Mesendoderm (in vitro differentiated cells): Measurements from ENCODE around the gene TEX14.
"Not testable (repeated sequence)": the region's sequence is repeated elsewhere in the genome, so short reads cannot be mapped to it uniquely, and the experiment has no call there.

Experiments
- DNase-seq: peaks from one replicate; pipeline ENCODE4 v3.0.0; 2013
- H2AK5ac ChIP-seq: 2 replicates; pipeline ENCODE4 v1.6.1; 2013; ENCODE audit warnings: low read length, inconsistent platforms
- H2BK120ac ChIP-seq: 2 replicates; pipeline ENCODE4 v1.6.1; 2013; ENCODE audit warnings: low read depth, mild to moderate bottlenecking, low read length, moderate library complexity, mixed read lengths
- H2BK15ac ChIP-seq: replicated peaks from 2 replicates; pipeline ENCODE4 v1.6.1; 2013; ENCODE audit warnings: low read depth, mild to moderate bottlenecking, moderate library complexity
- H2BK5ac ChIP-seq: 2 replicates; pipeline ENCODE4 v1.6.1; 2013; ENCODE audit warnings: low read length, inconsistent platforms
- H3K18ac ChIP-seq: 2 replicates; pipeline ENCODE4 v1.6.1; 2013; ENCODE audit warnings: mild to moderate bottlenecking, low read length, mixed read lengths
- H3K23ac ChIP-seq: one replicate; pipeline ENCODE4 v1.6.1; 2013; ENCODE audit warnings: low read length
- H3K27ac ChIP-seq: 2 replicates; pipeline ENCODE4 v1.5.1; 2013; ENCODE audit warnings: low read depth, mild to moderate bottlenecking, inconsistent platforms, low read length, moderate library complexity
- H3K27me3 ChIP-seq: 2 replicates; pipeline ENCODE4 v1.6.1; 2013; ENCODE audit warnings: low read length, control low read depth, mild to moderate bottlenecking, inconsistent platforms; ENCODE audit not compliant: insufficient read depth, poor library complexity
- H3K36me3 ChIP-seq: 2 replicates; pipeline ENCODE4 v1.6.1; 2013; ENCODE audit warnings: low read length, inconsistent platforms; ENCODE audit not compliant: control insufficient read depth, insufficient read depth
- H3K4ac ChIP-seq: one replicate; pipeline ENCODE4 v1.6.1; 2013; ENCODE audit warnings: low read depth, mild to moderate bottlenecking, low read length, moderate library complexity
- H3K4me1 ChIP-seq: 2 replicates; pipeline ENCODE4 v1.6.1; 2013; ENCODE audit warnings: low read depth, low read length, inconsistent platforms; ENCODE audit not compliant: control insufficient read depth
- H3K4me2 ChIP-seq: 2 replicates; pipeline ENCODE4 v1.6.1; 2013; ENCODE audit warnings: low read length
- H3K4me3 ChIP-seq: 2 replicates; pipeline ENCODE4 v1.5.1; 2013; ENCODE audit warnings: mild to moderate bottlenecking, low read length
- H3K56ac ChIP-seq: one replicate; pipeline ENCODE4 v1.6.1; 2013; ENCODE audit warnings: low read length
- H3K79me1 ChIP-seq: 2 replicates; pipeline ENCODE4 v1.6.1; 2013; ENCODE audit warnings: low read length, inconsistent platforms
- H3K79me2 ChIP-seq: 2 replicates; pipeline ENCODE4 v1.6.1; 2013; ENCODE audit warnings: mild to moderate bottlenecking, low read length; ENCODE audit not compliant: control insufficient read depth, insufficient read depth
- H3K9ac ChIP-seq: 2 replicates; pipeline ENCODE4 v1.6.1; 2013; ENCODE audit warnings: low read length, inconsistent platforms
- H4K5ac ChIP-seq: one replicate; pipeline ENCODE4 v1.6.1; 2013; ENCODE audit warnings: low read length
- H4K8ac ChIP-seq: one replicate; pipeline ENCODE4 v1.6.1; 2013; ENCODE audit warnings: low read depth, mild to moderate bottlenecking, control low read depth, low read length, moderate library complexity
- WGBS: extraction: QIAGEN DNeasy Blood & Tissue Kit; methylation state at CpG from one replicate; pipeline ENCODE4 v1.1.7; 2013; ENCODE audit warnings: low lambda C conversion rate, missing lambda C conversion rate; ENCODE audit not compliant: insufficient coverage; ENCODE audit errors: extremely low coverage; 5-methylcytosine and 5-hydroxymethylcytosine counted together

TEX14 gene

DNA sequence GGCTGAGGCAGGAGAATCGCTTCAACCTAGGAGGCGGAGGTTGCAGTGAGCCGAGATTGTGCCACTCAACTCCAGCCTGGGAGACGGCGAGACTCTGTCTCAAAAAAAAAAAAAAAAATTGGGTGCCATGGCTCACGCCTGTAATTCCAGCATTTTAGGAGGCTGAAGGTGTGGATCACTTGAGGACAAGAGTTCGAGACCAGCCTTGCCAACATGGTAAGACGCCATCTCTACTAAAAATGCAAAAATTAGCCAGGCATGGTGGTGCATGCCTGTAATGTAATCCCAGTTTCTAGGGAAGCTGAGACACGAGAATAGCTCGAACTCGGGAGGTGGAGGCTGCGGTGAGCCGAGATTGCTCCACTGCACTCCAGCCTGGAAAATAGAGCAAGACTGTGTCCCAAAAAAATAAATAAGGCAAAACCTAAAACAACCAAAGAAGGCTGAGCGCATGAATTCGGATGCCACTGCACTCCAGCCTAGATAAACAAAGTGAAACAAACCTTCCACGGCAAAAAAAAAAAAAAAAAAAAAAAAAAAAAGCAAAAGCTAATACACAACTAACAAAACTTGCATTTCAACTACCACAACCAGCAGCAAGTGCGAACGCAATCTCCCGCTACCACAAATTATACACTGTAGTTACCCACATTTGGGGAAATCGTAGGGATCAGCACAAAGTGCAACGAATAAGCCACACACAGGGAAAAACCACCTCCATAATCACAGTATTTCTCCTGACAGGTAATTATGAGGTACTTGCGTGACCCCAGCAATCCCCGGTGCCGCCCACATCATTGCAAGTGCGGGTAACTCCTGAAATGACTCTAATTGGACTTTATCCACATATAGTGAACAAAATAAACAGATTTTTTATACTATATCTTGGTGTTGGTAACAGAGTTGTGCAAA is 25.6 kb downstream of the TEX14 start:
- Histone ChIP-seq H2BK15ac (no peak overlapping the region), H3K56ac (no peak overlapping the region), H3K36me3 (no peaks in the 10 kb centered on the region), H4K5ac (no peak overlapping the region), H2BK5ac (no peak overlapping the region), H3K4me3 (no peak overlapping the region), H3K4ac (no peak overlapping the region), H3K79me2 (no peaks in the 10 kb centered on the region), H4K8ac (no peak overlapping the region), H2BK120ac (no peak overlapping the region), H3K27me3 (no peaks in the 10 kb centered on the region), H3K79me1 (no peaks in the 10 kb centered on the region), H3K4me1 (peaks cover 2% of the 10 kb centered on the region), H2AK5ac (no peak overlapping the region), H3K4me2 (no peak overlapping the region), H3K27ac (no peak overlapping the region), H3K18ac (no peak overlapping the region), H3K23ac (no peak overlapping the region), H3K9ac (no peak overlapping the region)
- DNase-seq: no peak
- WGBS: no CpG with 5 or more reads among the region's 25 CpGs

DNA sequence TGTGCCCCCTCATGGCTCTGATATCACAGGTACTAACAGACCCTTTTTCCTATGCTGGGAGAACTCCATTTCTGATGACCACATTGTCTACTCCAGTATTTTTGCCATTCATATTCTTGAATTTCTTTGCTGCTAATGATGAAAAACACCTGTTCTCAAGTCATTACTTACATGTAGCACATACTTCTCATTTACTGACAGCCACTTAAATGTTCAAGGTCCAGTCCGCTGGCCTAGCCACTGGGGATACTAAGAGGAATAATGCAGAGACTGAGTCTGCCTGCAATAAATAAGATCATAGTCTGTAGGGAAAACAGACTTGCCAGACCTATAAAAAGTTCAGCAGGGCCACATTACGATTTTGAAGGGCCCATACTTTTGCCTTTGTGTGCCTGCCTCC is 27.5 kb downstream of the TEX14 start:
- Histone ChIP-seq H2BK5ac (no peak overlapping the region), H3K79me2 (no peaks in the 10 kb centered on the region), H3K9ac (no peak overlapping the region), H3K36me3 (no peaks in the 10 kb centered on the region), H3K4me3 (no peak overlapping the region), H2AK5ac (no peak overlapping the region), H4K8ac (no peak overlapping the region), H3K4me1 (peaks cover 2% of the 10 kb centered on the region), H3K4me2 (no peak overlapping the region), H3K56ac (no peak overlapping the region), H3K23ac (no peak overlapping the region), H3K27me3 (no peaks in the 10 kb centered on the region), H3K4ac (no peak overlapping the region), H2BK120ac (no peak overlapping the region), H3K79me1 (no peaks in the 10 kb centered on the region), H3K18ac (no peak overlapping the region), H2BK15ac (no peak overlapping the region), H3K27ac (no peak overlapping the region), H4K5ac (no peak overlapping the region)
- no peak for DNase-seq
- no CpG with 5 or more reads among the region's 2 CpGs for WGBS

- H3K4ac ChIP-seq: no peak overlapping the region
- H3K27ac ChIP-seq: no peak overlapping the region
- H4K5ac ChIP-seq: no peak overlapping the region
- H2BK15ac ChIP-seq: no peak overlapping the region
- H4K8ac ChIP-seq: no peak overlapping the region
- H3K4me3 ChIP-seq: no peak overlapping the region
- WGBS: no CpG with 5 or more reads among the region's 26 CpGs
- H3K4me2 ChIP-seq: no peak overlapping the region
- no peak overlapping the region for H3K18ac ChIP-seq
- H3K23ac ChIP-seq: no peak overlapping the region
- no peak overlapping the region for H3K56ac ChIP-seq
- no peaks in the 10 kb centered on the region for H3K79me1 ChIP-seq
- H2AK5ac ChIP-seq: no peak overlapping the region
- no peak overlapping the region for H3K9ac ChIP-seq
- no peak overlapping the region for H2BK5ac ChIP-seq
- H3K36me3 ChIP-seq: no peaks in the 10 kb centered on the region
- DNase-seq: no peak
- H3K4me1 ChIP-seq: no peaks in the 10 kb centered on the region
- no peaks in the 10 kb centered on the region for H3K79me2 ChIP-seq
- no peaks in the 10 kb centered on the region for H3K27me3 ChIP-seq
- no peak overlapping the region for H2BK120ac ChIP-seq
These were observed 30.3 kb downstream of the TEX14 start for GRCh38 chr17:58661499-58661898.

DNA sequence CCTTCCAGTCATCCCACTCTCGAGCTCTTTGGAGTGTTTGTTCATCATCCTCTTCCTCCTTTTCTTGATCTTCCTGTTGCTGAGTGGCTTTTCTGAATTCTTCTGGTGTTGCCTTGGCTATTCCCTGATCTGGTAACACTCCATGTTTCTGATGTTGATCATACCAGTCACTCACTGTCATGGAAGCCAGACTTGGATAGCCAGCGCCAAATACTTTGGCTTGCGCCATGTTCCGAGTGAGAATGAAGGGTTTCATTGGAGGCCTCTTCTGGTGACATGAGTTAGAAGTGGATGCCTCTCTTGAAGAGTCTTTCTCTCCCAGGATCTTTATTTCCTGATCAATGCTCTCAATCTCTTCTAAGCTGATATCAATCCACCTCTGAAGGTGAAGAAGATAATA is 31.2 kb downstream of the TEX14 start:
- H3K4me1 ChIP-seq: no peaks in the 10 kb centered on the region
- DNase-seq: no peak
- H3K79me2 ChIP-seq: no peaks in the 10 kb centered on the region
- no peak overlapping the region for H2BK15ac ChIP-seq
- no CpG with 5 or more reads among the region's 4 CpGs for WGBS
- H4K5ac ChIP-seq: no peak overlapping the region
- no peak overlapping the region for H3K18ac ChIP-seq
- no peak overlapping the region for H3K23ac ChIP-seq
- H2BK120ac ChIP-seq: no peak overlapping the region
- H3K4ac ChIP-seq: no peak overlapping the region
- H3K36me3 ChIP-seq: no peaks in the 10 kb centered on the region
- no peak overlapping the region for H3K9ac ChIP-seq
- H3K4me3 ChIP-seq: no peak overlapping the region
- H3K27ac ChIP-seq: no peak overlapping the region
- H2AK5ac ChIP-seq: no peak overlapping the region
- H3K4me2 ChIP-seq: no peak overlapping the region
- H3K79me1 ChIP-seq: no peaks in the 10 kb centered on the region
- no peaks in the 10 kb centered on the region for H3K27me3 ChIP-seq
- no peak overlapping the region for H3K56ac ChIP-seq
- no peak overlapping the region for H2BK5ac ChIP-seq
- H4K8ac ChIP-seq: no peak overlapping the region

DNA sequence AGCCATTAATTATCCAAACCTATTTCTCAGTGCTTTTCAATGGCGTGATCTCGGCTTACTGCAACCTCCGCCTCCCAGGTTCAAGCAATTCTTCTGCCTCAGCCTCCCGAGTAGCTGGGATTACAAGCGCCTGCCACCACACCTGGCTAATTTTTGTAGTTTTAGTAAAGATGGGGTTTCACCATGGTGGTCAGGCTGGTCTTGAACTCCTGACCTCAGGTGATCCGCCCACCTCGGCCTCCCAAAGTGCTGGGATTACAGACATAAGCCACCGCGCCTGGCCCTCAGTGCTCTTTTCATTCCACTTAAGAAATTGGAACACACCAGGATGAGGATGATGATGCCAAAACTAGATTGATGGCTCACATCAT is 32.1 kb downstream of the TEX14 start:
- H3K27ac ChIP-seq, H2BK5ac ChIP-seq, H3K36me3 ChIP-seq, H2AK5ac ChIP-seq, H3K56ac ChIP-seq, H3K79me1 ChIP-seq, H4K8ac ChIP-seq, H3K4me1 ChIP-seq, H2BK120ac ChIP-seq, H3K79me2 ChIP-seq, H4K5ac ChIP-seq, H3K23ac ChIP-seq, H3K4me3 ChIP-seq, H3K9ac ChIP-seq, H3K4ac ChIP-seq, H3K27me3 ChIP-seq, H3K4me2 ChIP-seq, DNase-seq, H2BK15ac ChIP-seq, H3K18ac ChIP-seq: not testable (repeated sequence)
- no CpG with 5 or more reads among the region's 9 CpGs for WGBS
